ENCODE results near the gene POMT1.

Gene POMT1

GRCh38 chr9:131477367-131477766, 25.4 kb upstream of the POMT1 start:
- DNase-seq (ENCODE audit: low read depth in 2 of 2): no peak

- DNase-seq (ENCODE audit: low read depth in 2 of 2): no peak
These were observed 24.8 kb upstream of the POMT1 start for GRCh38 chr9:131477816-131478419.

GRCh38 chr9:131478421-131478868, 24.3 kb upstream of the POMT1 start:
- DNase-seq (ENCODE audit: low read depth in 2 of 2): peak; percentile 28 to 54

GRCh38 chr9:131478911-131479310, 23.8 kb upstream of the POMT1 start:
- no peak for DNase-seq (ENCODE audit: low read depth in 2 of 2)

GRCh38 chr9:131480258-131480657, 22.5 kb upstream of the POMT1 start:
- no peak for DNase-seq (ENCODE audit: low read depth in 2 of 2)

GRCh38 chr9:131481441-131482342, 21.0 kb upstream of the POMT1 start:
- no peak for DNase-seq (ENCODE audit: low read depth in 2 of 2)

- DNase-seq (ENCODE audit: low read depth in 2 of 2): no peak
These were observed 20.2 kb upstream of the POMT1 start for GRCh38 chr9:131482343-131483006.

GRCh38 chr9:131483319-131484050, 19.2 kb upstream of the POMT1 start:
- no peak for DNase-seq (ENCODE audit: low read depth in 2 of 2)

- no peak for DNase-seq (ENCODE audit: low read depth in 2 of 2)
These were observed 18.7 kb upstream of the POMT1 start for GRCh38 chr9:131484051-131484445.

- DNase-seq (ENCODE audit: low read depth in 2 of 2): no peak
These were observed 18.0 kb upstream of the POMT1 start for GRCh38 chr9:131484560-131485185.

GRCh38 chr9:131485206-131485605, 17.5 kb upstream of the POMT1 start:
- DNase-seq (ENCODE audit: low read depth in 2 of 2): no peak

- no peak for DNase-seq (ENCODE audit: low read depth in 2 of 2)
These were observed 16.8 kb upstream of the POMT1 start for GRCh38 chr9:131485728-131486422.

GRCh38 chr9:131487001-131487400, 15.7 kb upstream of the POMT1 start:
- no peak for DNase-seq (ENCODE audit: low read depth in 2 of 2)

- DNase-seq (ENCODE audit: low read depth in 2 of 2): no peak
These were observed 15.1 kb upstream of the POMT1 start for GRCh38 chr9:131487621-131488031.

GRCh38 chr9:131490514-131490913, 12.2 kb upstream of the POMT1 start:
- no peak for DNase-seq (ENCODE audit: low read depth in 2 of 2)

GRCh38 chr9:131491001-131491710, 11.6 kb upstream of the POMT1 start:
- no peak for DNase-seq (ENCODE audit: low read depth in 2 of 2)

GRCh38 chr9:131492070-131492469, 10.6 kb upstream of the POMT1 start:
- no peak for DNase-seq (ENCODE audit: low read depth in 2 of 2)

GRCh38 chr9:131494296-131494870, 8.3 kb upstream of the POMT1 start:
- DNase-seq (ENCODE audit: low read depth in 2 of 2): no peak

- no peak for DNase-seq (ENCODE audit: low read depth in 2 of 2)
These were observed 6.9 kb upstream of the POMT1 start for GRCh38 chr9:131495785-131496184.

Data from stimulated activated CD4-positive, alpha-beta T cell treated with anti-CD3 and anti-CD28 coated beads, Interleukin-4, amount 100 ng/mL, for 48 hours (primary cell).